Measurements from ENCODE around the gene ARX.

Gene ARX

GRCh38 chrX:25016361-25016671 is 551 bp upstream of the ARX start:
- DNase-seq, result no peak

GRCh38 chrX:25014366-25014838 is 1.4 kb downstream of the ARX start:
- no peak for DNase-seq

- DNase-seq, result no peak
Observed at GRCh38 chrX:25013632-25014365, 2.0 kb downstream of the ARX start.

DNA sequence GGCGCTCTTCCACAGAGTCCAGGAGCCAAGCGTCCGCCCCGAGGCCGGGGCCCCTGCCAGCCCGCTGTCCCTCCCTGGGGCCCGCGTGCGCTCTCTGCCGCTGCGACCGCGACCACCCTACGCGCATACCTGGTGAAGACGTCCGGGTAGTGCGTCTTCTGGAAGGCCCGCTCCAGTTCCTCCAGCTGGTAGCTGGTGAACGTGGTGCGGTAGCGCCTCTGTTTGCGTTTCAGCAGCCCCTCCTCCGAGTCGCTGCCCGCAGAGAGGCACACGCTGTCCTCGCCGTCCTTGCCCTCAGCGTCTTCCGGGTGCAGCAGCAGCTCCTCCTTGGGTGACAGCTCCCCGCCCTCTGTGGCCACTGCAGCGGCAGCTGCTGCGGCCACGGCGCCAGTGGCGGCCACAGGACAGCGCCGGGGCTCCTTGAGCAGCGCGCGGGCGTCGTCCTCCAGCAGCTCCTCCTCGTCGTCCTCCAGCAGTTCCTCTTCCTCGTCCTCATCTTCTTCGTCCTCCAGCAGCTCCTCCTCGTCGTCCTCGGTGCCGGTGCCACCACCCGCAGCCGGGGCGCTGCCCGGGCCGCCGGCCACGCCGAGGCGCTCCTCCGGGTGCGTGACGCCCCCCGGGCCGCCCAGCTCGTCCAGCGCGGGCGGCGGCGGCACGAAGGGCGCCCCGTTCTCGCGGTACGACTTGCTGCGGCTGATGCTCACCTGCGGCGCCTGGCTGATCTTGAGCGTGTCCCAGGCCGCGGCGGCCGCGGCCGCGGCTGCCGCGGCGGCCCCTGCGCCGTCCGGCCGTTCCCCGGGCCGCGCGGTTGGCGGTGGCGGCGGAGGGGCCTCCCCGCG is 2.8 kb downstream of the ARX start:
- DNase-seq, result no peak

DNA sequence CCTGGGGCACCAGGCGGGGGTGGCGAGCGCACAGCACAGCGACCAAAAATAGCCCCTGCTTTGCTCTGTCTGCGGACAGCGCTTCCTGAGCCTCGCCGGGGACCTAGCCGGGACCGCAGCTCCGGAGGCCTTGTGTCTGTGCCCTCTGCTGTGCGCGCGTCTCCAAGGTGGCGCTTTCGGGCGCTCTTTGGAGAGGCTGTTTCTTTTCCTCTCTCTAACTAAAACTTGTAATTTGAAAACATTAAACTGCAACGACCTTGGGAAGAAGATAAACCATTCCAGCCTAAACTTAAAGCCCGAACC is 3.4 kb downstream of the ARX start:
- no peak for DNase-seq

GRCh38 chrX:25011589-25012432 is 4.0 kb downstream of the ARX start:
- no peak for DNase-seq

GRCh38 chrX:25010784-25011588 is 4.8 kb downstream of the ARX start:
- DNase-seq, result no peak

DNA sequence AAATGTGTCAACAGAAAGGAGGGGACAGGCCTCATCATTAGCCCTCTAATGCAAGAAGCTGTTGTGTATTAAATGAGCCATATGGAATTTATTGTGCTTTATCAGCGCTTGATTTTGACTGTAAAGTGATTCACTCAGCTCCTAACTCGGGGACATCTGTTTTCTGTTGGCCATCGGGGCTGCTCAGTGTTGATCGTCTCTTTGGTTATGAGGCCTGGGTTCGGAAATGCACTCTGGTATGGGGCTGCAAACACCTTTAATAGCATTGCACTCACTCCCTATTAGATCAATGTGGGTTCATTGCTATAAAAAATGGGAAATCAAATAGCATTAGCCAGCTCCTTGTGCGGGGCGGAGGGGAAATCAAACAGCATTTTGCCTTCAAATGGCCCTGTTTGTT is 6.4 kb downstream of the ARX start:
- DNase-seq, result no peak

- DNase-seq, result no peak
Observed at GRCh38 chrX:25007059-25008053, 8.4 kb downstream of the ARX start.

DNA sequence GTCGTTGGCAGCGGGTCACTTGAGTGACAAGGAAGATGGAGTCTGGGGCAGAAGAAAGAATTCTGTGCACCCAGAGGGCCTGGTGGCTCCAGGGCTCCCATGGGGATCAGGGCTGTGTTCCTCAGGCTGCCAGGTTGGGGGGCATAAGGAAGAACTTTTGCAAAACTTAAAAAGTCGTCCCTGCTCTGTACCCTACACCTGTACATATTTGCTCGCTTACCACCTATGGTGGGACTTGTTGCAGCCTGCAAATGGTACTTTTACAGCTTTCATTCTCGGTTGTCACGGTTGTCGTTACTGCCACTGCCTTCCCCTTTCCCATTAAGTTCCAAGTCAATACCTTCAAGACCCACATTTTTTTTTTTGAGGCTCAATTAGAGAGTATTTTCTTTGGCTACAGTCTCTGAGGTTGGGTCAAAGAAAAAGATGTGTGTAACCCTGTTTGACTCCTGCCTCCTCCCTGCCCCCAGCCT is 9.1 kb downstream of the ARX start:
- no peak for DNase-seq

DNA sequence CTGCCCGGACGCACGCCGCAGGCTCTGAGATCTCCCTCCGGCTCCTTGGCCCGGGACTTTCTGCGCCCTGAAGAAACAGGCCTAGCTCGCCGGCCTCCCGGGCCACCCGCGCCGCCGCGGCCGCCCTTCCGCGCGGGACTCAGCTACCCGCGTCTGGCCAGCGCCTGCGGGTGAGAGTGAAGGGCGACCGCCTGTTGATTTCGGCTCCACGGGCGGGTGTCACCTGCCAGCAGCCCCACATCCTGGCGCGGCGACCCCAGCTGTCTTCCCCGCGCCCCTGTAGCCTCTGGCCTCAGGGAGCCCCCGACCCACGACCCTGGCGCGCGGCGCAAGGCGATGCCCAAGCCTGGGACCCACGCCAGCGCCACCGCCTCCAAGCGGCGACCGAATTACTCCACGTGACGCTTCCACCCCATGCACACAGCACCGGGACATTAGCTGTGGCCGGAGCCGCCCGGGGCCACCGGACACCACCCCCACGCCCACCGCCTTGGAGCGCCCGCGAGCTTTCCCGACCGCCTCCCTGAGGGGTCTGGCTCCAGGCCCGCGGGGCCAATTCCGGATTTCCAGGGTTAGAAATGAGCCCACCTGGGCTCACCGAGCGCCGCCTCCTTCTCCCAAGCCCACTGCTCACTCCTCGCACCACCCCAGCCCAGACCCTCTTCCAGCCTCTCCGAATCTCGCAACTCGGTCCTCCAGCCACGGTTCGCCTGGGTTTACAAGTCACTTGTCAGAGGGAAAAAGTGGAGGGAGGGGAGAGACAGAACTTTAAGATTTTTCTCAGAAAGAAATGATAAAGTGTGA is 10.2 kb downstream of the ARX start:
- no peak for DNase-seq

DNA sequence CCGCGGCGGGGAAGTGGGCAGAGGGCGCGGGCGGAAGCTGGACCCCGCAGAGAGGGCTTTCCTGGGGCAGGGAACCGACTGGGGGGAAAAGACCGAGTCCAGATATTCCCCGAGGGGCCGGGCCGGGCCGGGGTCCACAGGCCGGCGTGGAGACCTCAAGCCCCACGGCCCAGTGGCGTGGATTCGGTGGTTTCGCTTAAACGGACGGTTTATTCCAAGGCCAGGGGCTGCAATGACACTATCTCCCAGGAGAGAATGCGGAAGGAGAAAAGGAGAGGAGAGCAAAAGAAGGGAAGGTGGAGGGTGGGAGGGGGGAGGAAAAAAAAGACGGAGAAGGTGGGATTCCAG is 10.8 kb downstream of the ARX start:
- DNase-seq, result no peak

- no peak for DNase-seq
Observed at GRCh38 chrX:25004485-25005032, 11.2 kb downstream of the ARX start.

DNA sequence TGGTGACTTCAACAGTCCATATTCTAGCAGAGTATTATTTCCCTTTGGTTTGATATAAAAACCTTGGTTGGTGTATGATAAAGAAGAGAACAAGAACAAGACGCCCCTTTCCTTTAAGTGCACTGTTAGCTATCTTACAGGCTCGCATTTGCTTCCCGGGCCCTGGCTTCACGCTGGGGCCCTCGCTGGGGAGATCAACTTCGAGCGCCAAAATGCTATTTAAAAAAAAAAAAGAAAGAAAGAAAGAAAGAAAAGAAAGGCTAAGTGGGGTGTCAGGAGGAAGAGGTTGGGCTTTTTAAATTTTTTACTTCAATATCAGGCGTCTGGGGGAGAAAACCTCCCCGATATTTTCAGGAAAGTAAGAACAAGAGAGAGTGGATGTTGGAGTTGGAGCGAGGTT is 11.7 kb downstream of the ARX start:
- no peak for DNase-seq

GRCh38 chrX:25003066-25003849 is 12.5 kb downstream of the ARX start:
- no peak for DNase-seq

GRCh38 chrX:25002661-25003020 is 13.1 kb downstream of the ARX start:
- no peak for DNase-seq

DNA sequence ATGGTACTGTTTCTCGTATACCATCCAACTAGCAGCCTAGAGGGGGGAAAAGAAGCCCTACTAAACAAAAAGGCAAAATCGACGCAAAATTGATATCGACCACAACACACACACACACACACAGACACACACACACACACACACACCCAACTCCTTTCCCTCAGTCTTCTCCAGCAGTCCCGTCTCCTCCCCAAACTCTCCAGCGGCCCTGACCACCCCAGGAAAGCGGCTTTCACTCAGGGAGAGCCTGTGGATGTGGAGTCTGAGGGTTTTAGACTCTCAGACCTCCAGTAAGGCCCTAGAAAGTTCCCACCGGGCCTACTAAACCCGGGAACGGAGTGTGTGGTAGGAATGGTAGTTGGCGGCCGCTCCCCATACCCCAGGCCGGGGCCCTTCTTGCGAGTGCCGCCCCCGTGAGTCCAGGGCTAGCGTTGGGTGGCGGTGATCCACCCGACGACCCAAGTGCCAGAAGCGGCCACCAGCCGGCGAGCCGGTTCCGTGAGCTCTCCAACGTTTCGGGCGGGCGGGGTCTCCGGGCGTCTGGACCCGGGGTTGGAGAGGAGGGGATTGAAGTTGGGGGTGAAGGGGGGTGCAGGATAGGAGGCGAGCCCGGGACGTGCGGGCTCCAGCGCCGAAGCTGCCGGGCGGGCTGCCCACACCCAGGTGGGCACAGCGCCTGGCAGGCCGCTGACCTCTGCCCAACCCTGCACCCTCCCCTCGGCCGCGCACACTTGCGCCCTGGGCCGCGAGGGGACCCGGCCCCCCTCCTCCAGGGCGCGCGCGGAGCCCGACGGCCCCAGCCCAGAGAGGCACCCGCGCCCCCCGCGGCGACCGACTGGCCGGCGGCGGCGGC is 13.7 kb downstream of the ARX start:
- DNase-seq, result no peak

- DNase-seq, result no peak
Observed at GRCh38 chrX:24999511-24999910, 16.3 kb downstream of the ARX start.
